ENCODE data around the gene HOXD9.

GRCh38 chr2:176111846-176112374, 10.6 kb upstream of the HOXD9 start:
- TF ChIP-seq RAD21 (IDR thresholded peaks at IDR 0.05; ENCODE audit: low read length) (no peak), MXI1 (IDR thresholded peaks at IDR 0.05; ENCODE audit: low read depth, low read length) (no peak), TEAD4 (IDR thresholded peaks at IDR 0.05; ENCODE audit: borderline replicate concordance, insufficient read depth) (no peak), CTCF (IDR thresholded peaks at IDR 0.05) (no peak), MAX (IDR thresholded peaks at IDR 0.05; ENCODE audit: low read depth) (no peak), REST (IDR thresholded peaks at IDR 0.05; ENCODE audit: low read depth, low read length) (no peak), CHD2 (IDR thresholded peaks at IDR 0.05; ENCODE audit: low read length, partially characterized antibody) (no peak), EP300 (IDR thresholded peaks at IDR 0.05; ENCODE audit: borderline replicate concordance in 1 of 2, low read depth in 1 of 2, low read length in 1 of 2) (no peak), POLR2AphosphoS5 (IDR thresholded peaks at IDR 0.05; ENCODE audit: low read depth, low read length) (no peak), USF2 (IDR thresholded peaks at IDR 0.05; ENCODE audit: borderline replicate concordance, low read depth, low read length) (no peak)
